Uterus (tissue), 4 donors: ENCODE results near the gene CEBPG. TPM values are rescaled to one million over a fixed set of nuclear protein-coding genes. Genes with fewer than 3 reads are reported as not detected.

Experiments used
- DNase-seq, 2 donors: peaks; one replicate each; pipeline ENCODE4 v3.0.0-alpha.2; 2019 to 2020
- H3K27ac ChIP-seq, 2 donors: fragments of 200-600 bp; sonication (generic); 1 replicate in 1 of 2; 2 replicates in 1 of 2; pipeline ENCODE4 v1.5.1; 2016 to 2018
- H3K27me3 ChIP-seq, 2 donors: fragments of 200-600 bp; sonication (generic); one replicate each; pipeline ENCODE4 v1.5.1; 2018 to 2019; ENCODE audit warnings: control low read depth in 1 of 2
- H3K36me3 ChIP-seq, 2 donors: fragments of 200-600 bp; sonication (generic); one replicate each; pipeline ENCODE4 v1.5.1; 2019; ENCODE audit warnings: control low read depth in 1 of 2
- H3K4me1 ChIP-seq, 2 donors: fragments of 200-600 bp; sonication (generic); one replicate each; pipeline ENCODE4 v1.5.1; 2018 to 2019; ENCODE audit warnings: control low read depth in 1 of 2
- H3K4me3 ChIP-seq, 2 donors: fragments of 200-600 bp; sonication (generic); 1 replicate in 1 of 2; 2 replicates in 1 of 2; pipeline ENCODE4 v1.5.1; 2018 to 2019; ENCODE audit warnings: mild to moderate bottlenecking in 1 of 2
- H3K9me3 ChIP-seq, 2 donors: fragments of 200-600 bp; sonication (generic); one replicate each; pipeline ENCODE4 v1.5.1; 2019; ENCODE audit warnings: control low read depth in 1 of 2
- POLR2A ChIP-seq, 2 donors: fragments of 450-650 bp; IDR thresholded peaks; one replicate each; pipeline ENCODE4 v1.6.1; 2016; ENCODE audit warnings: antibody characterized with exemption in 2 of 2, mild to moderate bottlenecking in 1 of 2, moderate library complexity in 1 of 2
- intact Hi-C: fragments of 100-400 bp; cut with DNase I; formaldehyde crosslinking; loops from one replicate; pipeline ENCODE4 v1.15.1; 2023; ENCODE audit warnings: low total_unique reads
- total RNA-seq, 4 donors: library from RNA; depleted of rRNA in 3 of 4; stranded (reverse); fragments of >200 nt in 3 of 4; gene quantifications; one replicate each; pipeline versions ENCODE4 v1.1.0 to v1.2.4, GENCODE V29; 2014 to 2023
- TF ChIP-seq, protein P1 (sequence below), 4 experiments: fragments of 200-600 bp in 2 of 4; fragments of 450-650 bp in 2 of 4; sonication (generic) in 2 of 4; IDR thresholded peaks; one replicate each; pipeline ENCODE4 v1.5.1; 2016 to 2019; ENCODE audit warnings: antibody characterized with exemption in 4 of 4, mild to moderate bottlenecking in 2 of 4, moderate library complexity in 1 of 4
- donor health status: DM: yes; HTN: yes; CAD: no.

The CEBPG gene
- total RNA-seq, 4 donors from 2014 or later: 10.3 to 33.3 (median 25.5) TPM

DNA sequence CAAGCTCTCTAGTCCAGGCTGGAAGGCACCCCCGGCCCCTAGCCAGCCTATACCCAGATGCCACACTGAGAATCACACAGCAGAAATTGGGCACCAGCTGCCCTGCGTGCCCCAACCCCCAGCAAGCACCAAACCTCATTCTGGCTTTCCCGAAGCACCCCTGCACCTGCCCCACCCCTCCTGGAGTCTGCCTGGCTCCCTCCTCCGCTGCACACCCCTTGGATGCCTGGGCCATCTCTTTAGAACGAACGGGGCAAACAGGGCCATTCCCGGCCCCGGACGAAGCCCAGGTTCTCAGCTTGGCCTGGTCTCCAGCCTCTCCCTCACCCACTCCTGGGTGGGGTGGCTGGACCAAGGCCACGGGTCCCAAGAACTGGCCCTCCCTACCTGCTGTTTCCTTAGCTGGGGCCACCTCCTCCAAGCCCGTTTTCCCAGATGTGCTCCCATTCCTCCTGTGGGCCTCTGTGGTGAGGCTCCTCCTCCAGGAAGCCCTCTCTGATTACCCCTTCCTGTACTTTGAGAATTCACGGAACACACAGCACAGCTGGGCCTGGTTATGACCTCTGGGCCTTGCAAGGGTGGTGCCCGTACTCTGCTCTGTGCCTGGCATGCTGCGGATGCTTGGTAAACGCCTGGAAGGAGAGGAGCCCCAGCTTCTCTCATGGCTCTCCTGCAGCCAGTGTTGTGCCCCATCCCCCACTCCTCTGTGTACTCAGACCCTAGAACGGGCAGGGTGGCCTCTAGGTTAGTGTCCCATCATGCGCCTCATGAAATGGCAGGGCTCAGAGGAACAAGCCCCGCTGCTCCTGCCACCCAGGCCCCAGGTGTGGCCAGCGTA, 21.4 kb downstream of the CEBPG start:
- H3K27ac ChIP-seq: peak overlapping the region in 1 of 2 donors; percentile 18
- no peaks in the 10 kb centered on the region for H3K36me3 ChIP-seq
- H3K27me3 ChIP-seq: no peaks in the 10 kb centered on the region
- intact Hi-C loops: no loop called here
- no peak for TF ChIP-seq POLR2A (IDR thresholded peaks at IDR 0.05)
- TF ChIP-seq, protein P1, sequence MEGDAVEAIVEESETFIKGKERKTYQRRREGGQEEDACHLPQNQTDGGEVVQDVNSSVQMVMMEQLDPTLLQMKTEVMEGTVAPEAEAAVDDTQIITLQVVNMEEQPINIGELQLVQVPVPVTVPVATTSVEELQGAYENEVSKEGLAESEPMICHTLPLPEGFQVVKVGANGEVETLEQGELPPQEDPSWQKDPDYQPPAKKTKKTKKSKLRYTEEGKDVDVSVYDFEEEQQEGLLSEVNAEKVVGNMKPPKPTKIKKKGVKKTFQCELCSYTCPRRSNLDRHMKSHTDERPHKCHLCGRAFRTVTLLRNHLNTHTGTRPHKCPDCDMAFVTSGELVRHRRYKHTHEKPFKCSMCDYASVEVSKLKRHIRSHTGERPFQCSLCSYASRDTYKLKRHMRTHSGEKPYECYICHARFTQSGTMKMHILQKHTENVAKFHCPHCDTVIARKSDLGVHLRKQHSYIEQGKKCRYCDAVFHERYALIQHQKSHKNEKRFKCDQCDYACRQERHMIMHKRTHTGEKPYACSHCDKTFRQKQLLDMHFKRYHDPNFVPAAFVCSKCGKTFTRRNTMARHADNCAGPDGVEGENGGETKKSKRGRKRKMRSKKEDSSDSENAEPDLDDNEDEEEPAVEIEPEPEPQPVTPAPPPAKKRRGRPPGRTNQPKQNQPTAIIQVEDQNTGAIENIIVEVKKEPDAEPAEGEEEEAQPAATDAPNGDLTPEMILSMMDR (IDR thresholded peaks at IDR 0.05): no peak
- no peak overlapping the region for H3K4me3 ChIP-seq
- peak in 1 of 2 donors; percentile 21 for DNase-seq
- H3K9me3 ChIP-seq: no peaks in the 10 kb centered on the region
- H3K4me1 ChIP-seq: peaks cover 4 to 37% of the 10 kb centered on the region in 2 donors

DNA sequence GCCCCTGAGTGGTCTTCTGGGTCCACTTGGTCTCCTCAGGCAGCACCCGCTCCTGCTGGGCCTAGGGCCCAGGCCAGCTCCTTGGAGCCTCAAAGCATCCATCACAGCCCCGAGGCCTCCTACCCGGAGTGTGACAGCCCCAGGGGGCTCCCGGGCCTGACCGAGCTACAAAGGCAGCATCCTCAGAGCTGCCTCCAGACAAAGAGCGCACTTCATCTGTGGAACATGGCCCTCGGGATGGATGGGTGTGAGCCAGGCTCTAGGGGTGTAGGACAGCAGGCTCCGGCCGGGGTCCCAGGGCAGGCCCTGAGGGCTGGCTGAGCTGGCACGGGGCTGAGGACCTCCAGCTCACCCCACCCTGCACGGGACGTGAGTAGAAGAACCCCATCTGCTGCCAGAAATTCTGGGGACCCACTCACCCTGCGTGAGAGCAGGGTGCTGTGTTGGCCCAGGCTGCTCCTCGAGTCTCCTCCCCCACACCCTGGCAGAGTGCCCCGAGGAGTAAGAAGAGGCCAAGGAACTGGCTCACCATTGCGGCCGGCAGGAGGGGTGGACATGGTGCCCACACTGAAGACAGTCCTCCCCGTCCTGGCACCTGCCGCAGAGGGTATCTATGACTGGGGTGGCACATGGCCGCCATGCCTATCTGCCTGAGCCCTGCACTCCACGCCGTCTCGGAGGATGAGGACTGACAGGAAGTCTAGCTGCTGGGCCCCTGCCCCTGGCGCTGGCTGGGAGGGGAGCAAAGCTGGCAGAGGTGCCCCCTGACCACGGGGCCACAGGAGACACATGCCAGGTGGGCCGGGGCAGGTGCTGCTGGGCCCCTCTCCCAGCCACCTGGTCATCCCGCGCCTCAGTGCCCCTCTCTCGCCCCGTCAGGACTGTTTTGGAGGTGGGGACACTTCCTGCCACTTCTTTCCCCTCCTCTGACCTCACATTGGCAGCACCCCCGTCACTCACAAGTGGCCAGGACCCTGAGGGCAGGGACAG, 22.3 kb downstream of the CEBPG start:
- peaks cover 4 to 28% of the 10 kb centered on the region in 2 donors for H3K4me1 ChIP-seq
- intact Hi-C loops: no loop called here
- H3K36me3 ChIP-seq: no peaks in the 10 kb centered on the region
- TF ChIP-seq POLR2A (IDR thresholded peaks at IDR 0.05): no peak
- TF ChIP-seq, protein P1 (IDR thresholded peaks at IDR 0.05): no peak
- H3K27me3 ChIP-seq: no peaks in the 10 kb centered on the region
- DNase-seq: peak; percentile 75 to 80
- H3K27ac ChIP-seq: no peak overlapping the region
- no peaks in the 10 kb centered on the region for H3K9me3 ChIP-seq
- H3K4me3 ChIP-seq: no peak overlapping the region

DNA sequence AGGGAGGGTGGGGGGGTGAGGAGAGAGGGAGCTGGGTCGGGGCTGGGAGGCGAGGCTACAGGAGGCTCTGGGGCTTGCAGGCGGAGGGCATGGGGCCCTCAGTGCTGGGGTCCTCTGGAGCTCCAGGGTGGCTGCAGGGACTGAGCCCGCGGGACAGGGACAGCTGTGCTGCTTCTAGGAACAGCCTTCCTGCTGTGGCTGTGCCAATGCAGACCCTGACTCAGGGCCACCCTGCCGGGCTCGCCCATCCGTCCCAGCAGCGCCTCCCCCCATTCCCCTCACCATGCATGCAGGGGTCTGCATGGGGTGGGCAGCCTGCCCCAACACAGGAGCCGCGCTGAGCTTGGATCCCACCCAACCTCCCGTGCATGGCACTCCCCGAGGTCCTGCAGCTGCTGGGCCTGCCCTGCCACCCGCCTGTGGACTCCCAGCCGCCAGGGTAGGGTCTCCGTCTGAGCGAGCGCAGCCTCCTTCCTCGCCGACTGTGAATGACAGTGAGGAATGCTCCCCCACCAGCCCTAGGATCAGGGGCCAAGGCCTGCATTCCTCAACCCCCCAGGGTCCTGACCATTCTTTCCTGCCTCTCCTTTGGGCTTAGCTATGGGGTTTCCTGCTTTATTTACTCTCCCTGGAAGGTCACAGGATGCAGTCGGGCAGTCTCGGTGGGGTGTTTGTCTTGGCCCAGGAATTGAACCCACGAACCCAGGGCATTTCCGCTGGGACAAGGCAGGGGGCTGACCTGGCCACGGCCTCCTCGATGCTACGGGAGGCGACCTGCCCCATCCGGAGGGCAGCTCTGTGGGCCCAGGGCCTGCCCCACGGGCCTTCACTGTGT, 23.4 kb downstream of the CEBPG start:
- TF ChIP-seq POLR2A (IDR thresholded peaks at IDR 0.05): no peak
- TF ChIP-seq, protein P1 (IDR thresholded peaks at IDR 0.05): no peak
- H3K9me3 ChIP-seq: no peaks in the 10 kb centered on the region
- no peak overlapping the region for H3K27ac ChIP-seq
- H3K36me3 ChIP-seq: no peaks in the 10 kb centered on the region
- intact Hi-C loops: no loop called here
- H3K27me3 ChIP-seq: no peaks in the 10 kb centered on the region
- DNase-seq: peak in 1 of 2 donors; percentile 14
- H3K4me3 ChIP-seq: no peak overlapping the region
- H3K4me1 ChIP-seq: peaks cover 4 to 24% of the 10 kb centered on the region in 2 donors

DNA sequence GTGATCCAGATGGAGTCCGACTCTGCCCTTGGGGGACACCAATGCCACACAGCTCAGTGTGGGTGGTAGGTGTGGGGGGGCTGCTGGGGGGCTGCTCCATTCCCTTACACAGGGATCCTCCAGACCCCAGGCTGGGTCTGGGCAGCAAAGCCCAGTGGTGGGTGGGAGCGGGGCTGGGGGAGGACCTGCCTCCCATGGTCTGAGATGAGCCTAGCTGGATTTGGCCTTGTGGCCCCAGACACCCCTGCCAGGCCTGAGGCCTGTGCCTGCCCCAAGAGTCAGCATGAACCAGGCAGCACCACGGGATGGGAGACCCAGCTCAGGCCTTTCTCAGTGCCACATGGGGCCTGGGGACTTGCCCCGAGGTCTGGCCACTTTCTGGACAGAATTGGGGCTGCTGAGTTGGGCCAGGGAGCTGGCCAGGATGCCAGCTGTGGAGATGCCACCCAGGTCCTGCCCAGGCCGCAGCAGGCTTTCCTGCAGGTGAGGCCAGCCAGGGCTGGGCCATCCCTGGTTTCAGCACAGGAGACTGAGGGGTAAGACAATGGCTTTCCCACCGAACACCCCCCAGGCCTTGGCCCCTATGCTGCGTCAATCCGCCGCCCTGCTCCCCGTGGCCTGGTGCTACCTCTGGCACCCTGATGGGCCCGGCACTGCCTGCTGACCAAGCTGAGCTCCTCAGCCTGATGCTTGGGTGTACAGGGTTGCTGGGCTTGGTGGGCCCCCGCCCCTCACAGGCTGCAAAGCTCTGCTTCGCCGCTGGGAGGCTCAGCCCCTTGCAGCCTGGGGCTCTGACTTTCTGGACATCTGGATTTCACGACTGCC, 24.2 kb downstream of the CEBPG start:
- Histone ChIP-seq H3K9me3 (no peaks in the 10 kb centered on the region), H3K27me3 (no peaks in the 10 kb centered on the region), H3K4me3 (no peak overlapping the region), H3K4me1 (peaks cover 4 to 16% of the 10 kb centered on the region in 2 donors), H3K27ac (no peak overlapping the region), H3K36me3 (no peaks in the 10 kb centered on the region)
- intact Hi-C loops: no loop called here
- TF ChIP-seq, protein P1 (IDR thresholded peaks at IDR 0.05): no peak
- no peak for DNase-seq
